C4-2B (cell line): Measurements from ENCODE around the gene CYB5R3.

Experiments
- ZFX ChIP-seq: fragments of 450-650 bp; IDR thresholded peaks from 2 replicates; pipeline ENCODE4 v1.6.1; 2017
- TF ChIP-seq, protein P1 (sequence below): fragments of 450-650 bp; conservative IDR thresholded peaks from 2 replicates; pipeline ENCODE4 v1.5.1; 2017; ENCODE audit warnings: mild to moderate bottlenecking

DNA sequence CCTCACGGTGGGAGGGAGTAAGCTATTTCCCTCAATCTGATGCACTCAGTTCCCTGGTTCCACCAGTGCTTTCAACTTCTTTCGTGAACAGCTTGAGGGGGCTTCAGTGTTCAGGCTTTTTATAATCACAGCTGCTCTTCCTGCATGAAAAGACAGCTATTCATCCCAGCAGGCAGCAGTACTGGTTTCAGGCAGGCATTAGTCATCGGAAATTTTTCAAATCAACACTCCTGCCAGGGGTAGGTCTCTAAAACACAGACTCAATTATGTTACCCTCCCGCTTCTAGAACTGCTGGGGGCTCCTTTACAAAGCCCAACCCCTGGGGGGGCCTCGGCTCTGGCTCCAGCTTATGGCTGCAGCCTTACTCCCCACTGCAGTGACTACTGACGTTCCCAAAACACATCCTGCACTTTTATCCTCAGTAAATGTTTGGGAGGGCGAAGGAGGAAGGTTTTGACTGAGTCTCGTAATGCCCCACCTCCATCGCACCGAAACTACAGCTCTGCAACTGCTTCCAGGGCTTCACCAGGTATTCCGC, 40.3 kb downstream of the CYB5R3 start:
- TF ChIP-seq, protein P1, sequence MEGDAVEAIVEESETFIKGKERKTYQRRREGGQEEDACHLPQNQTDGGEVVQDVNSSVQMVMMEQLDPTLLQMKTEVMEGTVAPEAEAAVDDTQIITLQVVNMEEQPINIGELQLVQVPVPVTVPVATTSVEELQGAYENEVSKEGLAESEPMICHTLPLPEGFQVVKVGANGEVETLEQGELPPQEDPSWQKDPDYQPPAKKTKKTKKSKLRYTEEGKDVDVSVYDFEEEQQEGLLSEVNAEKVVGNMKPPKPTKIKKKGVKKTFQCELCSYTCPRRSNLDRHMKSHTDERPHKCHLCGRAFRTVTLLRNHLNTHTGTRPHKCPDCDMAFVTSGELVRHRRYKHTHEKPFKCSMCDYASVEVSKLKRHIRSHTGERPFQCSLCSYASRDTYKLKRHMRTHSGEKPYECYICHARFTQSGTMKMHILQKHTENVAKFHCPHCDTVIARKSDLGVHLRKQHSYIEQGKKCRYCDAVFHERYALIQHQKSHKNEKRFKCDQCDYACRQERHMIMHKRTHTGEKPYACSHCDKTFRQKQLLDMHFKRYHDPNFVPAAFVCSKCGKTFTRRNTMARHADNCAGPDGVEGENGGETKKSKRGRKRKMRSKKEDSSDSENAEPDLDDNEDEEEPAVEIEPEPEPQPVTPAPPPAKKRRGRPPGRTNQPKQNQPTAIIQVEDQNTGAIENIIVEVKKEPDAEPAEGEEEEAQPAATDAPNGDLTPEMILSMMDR: no peak
- no peak for TF ChIP-seq ZFX
